ENCODE measurements around the gene PITX2.

The PITX2 gene

DNA sequence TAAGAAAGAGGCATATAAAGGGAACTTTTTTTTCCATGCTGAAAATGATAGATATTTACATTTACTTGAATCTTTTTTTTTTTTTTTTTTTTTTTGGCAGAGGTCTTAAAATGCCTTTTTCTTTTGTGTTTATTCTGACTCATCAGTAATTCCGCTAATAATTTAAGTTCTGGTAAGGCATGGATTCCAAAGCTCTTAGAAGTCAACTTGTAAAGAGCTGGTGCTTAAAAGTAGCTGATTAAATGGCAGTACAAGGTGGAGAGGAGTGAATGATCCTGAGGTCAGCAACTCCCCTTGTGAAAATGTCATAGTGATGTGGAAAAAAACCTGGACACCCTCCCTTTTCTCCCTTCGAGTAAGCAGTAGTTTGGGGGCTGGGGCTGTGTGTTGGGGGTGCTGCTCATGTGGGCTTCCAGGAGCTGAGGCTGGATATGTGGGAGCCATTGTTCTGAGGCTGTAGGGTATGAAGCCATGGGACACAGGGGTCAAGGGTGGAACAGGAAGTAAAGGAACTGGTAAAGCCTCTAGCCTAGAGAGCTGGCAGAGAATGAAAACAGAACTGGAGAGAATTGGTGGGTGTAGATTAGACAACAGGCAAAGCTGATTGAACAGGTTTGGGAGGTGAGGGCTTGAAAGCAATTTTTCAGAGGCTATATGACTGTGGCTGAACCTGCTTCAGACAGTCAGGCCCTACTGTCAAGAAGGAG lies 41.0 kb upstream of the PITX2 start:
- H3K27ac ChIP-seq, result no peak overlapping the region
- TF ChIP-seq ZFX (IDR thresholded peaks at IDR 0.05; ENCODE audit: borderline replicate concordance), result no peak
- TF ChIP-seq, protein P1, sequence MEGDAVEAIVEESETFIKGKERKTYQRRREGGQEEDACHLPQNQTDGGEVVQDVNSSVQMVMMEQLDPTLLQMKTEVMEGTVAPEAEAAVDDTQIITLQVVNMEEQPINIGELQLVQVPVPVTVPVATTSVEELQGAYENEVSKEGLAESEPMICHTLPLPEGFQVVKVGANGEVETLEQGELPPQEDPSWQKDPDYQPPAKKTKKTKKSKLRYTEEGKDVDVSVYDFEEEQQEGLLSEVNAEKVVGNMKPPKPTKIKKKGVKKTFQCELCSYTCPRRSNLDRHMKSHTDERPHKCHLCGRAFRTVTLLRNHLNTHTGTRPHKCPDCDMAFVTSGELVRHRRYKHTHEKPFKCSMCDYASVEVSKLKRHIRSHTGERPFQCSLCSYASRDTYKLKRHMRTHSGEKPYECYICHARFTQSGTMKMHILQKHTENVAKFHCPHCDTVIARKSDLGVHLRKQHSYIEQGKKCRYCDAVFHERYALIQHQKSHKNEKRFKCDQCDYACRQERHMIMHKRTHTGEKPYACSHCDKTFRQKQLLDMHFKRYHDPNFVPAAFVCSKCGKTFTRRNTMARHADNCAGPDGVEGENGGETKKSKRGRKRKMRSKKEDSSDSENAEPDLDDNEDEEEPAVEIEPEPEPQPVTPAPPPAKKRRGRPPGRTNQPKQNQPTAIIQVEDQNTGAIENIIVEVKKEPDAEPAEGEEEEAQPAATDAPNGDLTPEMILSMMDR (IDR thresholded peaks at IDR 0.05), result no peak

DNA sequence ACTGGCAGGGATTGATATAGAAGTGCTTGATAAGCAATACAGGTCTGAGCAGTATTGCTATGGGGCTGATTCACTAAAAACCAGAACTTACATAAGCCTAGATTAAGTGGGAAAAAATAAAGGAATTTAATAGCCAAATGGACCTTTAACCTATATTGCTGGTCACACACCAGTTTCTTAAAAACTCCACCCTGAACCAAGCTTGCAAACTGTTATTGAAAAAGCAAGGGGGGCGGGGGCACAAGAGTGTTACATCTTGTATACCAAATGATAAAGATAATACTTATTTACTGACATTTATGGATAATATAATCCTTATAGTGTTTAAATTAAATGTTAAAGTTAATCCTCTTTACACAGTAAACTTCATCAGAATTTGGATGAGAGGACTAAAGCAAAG lies 40.3 kb upstream of the PITX2 start:
- TF ChIP-seq ZFX (IDR thresholded peaks at IDR 0.05; ENCODE audit: borderline replicate concordance), result no peak
- TF ChIP-seq, protein P1 (IDR thresholded peaks at IDR 0.05), result no peak
- no peak overlapping the region for H3K27ac ChIP-seq

DNA sequence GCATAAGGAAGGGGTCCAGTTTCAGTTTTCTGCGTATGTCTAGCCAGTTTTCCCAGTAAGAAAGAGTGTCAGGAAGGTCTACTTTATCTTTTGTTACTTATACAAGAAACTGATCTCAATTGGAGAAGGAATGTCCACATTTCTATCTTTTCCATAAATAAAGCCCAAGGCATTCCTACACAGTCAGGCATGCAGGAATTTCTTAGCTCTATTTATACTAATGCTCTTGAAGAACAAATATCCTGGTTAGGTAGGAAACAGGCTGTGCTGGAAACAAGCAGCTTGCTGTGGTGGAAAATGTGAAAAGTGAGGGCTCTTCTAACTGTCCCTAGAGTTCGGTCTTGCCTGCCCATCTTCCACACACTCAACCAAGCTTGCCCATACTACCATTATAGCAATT lies 37.9 kb upstream of the PITX2 start:
- no peak for TF ChIP-seq ZFX (IDR thresholded peaks at IDR 0.05; ENCODE audit: borderline replicate concordance)
- TF ChIP-seq, protein P1 (IDR thresholded peaks at IDR 0.05), result no peak
- H3K27ac ChIP-seq, result no peak overlapping the region

DNA sequence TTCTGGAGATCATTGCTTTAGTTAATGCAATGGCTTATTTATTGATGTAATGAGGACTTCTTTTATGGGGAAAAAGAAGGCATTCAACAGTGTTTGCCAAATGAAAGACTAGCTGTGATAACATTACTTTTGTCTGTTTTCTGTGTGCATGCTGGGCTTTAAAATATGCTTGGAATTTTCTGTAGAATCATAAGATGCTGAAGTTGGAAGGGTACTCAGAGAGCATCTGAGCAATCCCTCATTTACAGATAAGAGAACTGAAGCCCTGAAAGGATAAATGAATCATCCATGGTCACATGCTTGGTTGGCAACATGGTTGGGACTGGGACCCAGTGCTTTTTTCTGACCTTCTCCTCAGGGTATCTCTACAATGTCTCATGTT lies 31.4 kb upstream of the PITX2 start:
- TF ChIP-seq, protein P1 (IDR thresholded peaks at IDR 0.05), result no peak
- TF ChIP-seq ZFX (IDR thresholded peaks at IDR 0.05; ENCODE audit: borderline replicate concordance), result no peak
- H3K27ac ChIP-seq, result no peak overlapping the region

DNA sequence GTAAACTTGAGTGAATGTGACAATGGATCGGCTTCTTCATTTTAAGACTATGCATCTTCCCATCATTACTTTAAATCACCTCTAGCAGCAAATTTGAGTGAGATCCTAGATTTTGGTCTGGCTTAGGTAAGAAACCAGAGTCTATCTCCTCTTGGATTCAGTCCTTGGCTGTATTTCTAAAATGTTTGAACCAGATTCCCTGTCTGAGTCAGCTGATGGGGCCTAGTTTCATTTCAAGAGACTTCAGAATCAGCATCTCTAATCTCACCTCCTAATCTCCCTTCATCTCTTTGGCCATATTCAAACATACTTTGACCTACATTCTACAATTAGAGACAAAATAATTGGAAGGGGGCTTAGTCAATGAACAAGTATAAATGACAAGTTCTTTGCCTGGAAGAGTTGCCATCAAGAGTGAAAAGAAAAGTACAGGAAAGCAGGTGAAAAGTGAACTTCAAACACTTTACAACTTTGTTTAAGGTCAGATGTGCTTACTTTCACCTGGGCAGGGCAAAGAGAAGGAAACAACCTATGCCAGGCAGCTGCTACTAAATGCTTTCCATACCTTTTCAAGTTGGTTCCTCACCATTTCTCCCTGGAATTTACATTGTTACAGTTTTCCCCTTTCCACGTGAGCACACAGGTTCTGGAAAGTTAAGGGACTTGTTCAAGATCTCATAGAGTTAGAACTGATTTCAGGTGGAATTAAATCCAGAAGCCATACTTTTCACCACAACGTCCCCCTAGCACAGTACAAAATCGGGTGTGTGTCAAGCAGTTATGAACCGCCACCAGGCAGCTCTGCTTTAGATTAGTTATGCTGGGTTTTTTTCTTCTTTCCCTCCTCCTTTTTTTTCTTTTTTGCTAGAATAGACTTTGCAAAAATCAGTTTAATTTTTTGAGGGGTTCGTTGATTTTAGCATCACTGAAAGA lies 30.7 kb upstream of the PITX2 start:
- TF ChIP-seq, protein P1 (IDR thresholded peaks at IDR 0.05), result no peak
- TF ChIP-seq ZFX (IDR thresholded peaks at IDR 0.05; ENCODE audit: borderline replicate concordance), result no peak
- peak overlapping the region; percentile 25; the same call in 1 of the 2 replicates for H3K27ac ChIP-seq

DNA sequence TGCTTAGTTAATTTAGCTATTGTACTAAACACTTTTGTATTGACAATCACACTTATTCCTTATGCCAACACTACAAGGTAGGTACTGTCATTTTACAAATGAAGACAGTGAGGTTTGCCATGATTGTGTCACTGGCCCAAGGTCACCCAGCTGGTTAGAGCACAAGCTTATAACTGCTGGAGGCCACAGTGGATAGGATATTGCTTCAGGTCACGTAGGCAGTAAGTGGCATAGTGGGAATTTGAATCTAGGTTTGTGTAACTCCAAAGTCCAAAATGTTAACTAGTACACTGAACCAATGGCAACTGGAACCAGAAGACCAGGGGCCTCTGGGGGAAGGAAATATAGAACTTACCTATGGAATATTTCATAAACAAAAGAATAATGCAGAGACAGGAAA lies 21.1 kb upstream of the PITX2 start:
- no peak overlapping the region for H3K27ac ChIP-seq
- TF ChIP-seq ZFX (IDR thresholded peaks at IDR 0.05; ENCODE audit: borderline replicate concordance), result no peak
- TF ChIP-seq, protein P1 (IDR thresholded peaks at IDR 0.05), result no peak

DNA sequence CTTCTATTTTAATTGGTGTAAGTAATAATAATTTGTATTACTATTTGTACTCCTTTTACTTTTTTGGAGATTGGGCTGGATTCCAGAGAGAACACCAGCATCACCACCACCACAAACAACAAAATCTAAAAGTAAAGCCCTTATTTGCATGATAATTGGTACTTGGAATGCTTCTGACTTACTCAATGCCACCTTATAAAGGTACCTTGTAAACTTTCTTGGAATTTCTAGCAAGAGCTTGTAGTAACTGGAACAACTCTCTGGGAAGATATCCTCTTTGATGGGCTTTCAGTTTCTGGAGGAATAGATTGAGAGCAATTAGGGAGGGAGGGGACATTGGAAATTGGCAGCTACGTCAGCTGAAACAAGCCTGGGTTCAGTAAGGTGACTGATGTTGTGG lies 20.2 kb upstream of the PITX2 start:
- no peak overlapping the region for H3K27ac ChIP-seq
- TF ChIP-seq, protein P1 (IDR thresholded peaks at IDR 0.05), result no peak
- TF ChIP-seq ZFX (IDR thresholded peaks at IDR 0.05; ENCODE audit: borderline replicate concordance), result no peak
